ENCODE measurements around the gene MON2. TPM values are rescaled to one million over a fixed set of nuclear protein-coding genes. Genes with fewer than 3 reads are reported as not detected.

Gene MON2
- total RNA-seq = 10 to 100 TPM; 61.2 to 73.2 (median 66.5) TPM
- total RNA-seq (2013) = 79.3 TPM
- 71.4 to 179 (median 123) reads per million in 29 experiments for total RNA-seq

GRCh38 chr12:62466594-62467491 lies at the start of gene MON2:
TSS of gene MON2 (plus strand) at chr12:62466826. CDS start at chr12:62467208, 382 bp downstream.
- no peaks in the 10 kb centered on the region for H3K27me3 Mint-ChIP-seq
- no peaks in the 10 kb centered on the region for H3K9me3 ChIP-seq

GRCh38 chr12:62426089-62426488 lies 40.5 kb upstream of the MON2 start:
- no peak overlapping the region for H3K27ac Mint-ChIP-seq
- Histone ChIP-seq H3K27ac (ENCODE audit: low read length) (no peak overlapping the region), H3K36me3 (ENCODE audit: control insufficient read depth in 2 of 2, extremely low read depth in 1 of 2, insufficient read depth in 1 of 2, low read length in 1 of 2) (no peaks in the 10 kb centered on the region), H3K4me3 (ENCODE audit: control insufficient read depth in 1 of 2, extremely low read depth in 1 of 2, low read length in 1 of 2) (no peak overlapping the region), H3K27me3 (replicated peaks in 1 of 2; ENCODE audit: control insufficient read depth in 2 of 2, extremely low read depth in 1 of 2, insufficient read depth in 2 of 2, low read length in 1 of 2) (peaks cover 0 to 3% of the 10 kb centered on the region in 2 experiments), H3K9me3 (peaks cover 2% of the 10 kb centered on the region), H3K4me1 (ENCODE audit: control insufficient read depth in 1 of 2, extremely low read depth in 1 of 2, insufficient read depth in 2 of 2, low read length in 2 of 2) (no peaks in the 10 kb centered on the region)
- ChIA-PET CTCF (interaction anchor here in 1 of 2 donors (0.5 kb wide), 1 partner anchor 14 kb away, joined by 4 read pairs; no protein-coding TSS in a partner anchor), POLR2A (no interaction called here)
- DNase-seq (no peak), ATAC-seq (replicated peaks in 1 of 4) (no peak)
- WGBS (ENCODE audit: insufficient coverage) = 100% methylated on average over 1 of the region's 3 CpGs
- peaks cover 5 to 6% of the 10 kb centered on the region in 2 donors for H3K27me3 Mint-ChIP-seq
- H3K4me3 Mint-ChIP-seq = no peak overlapping the region
- H3K36me3 Mint-ChIP-seq = peaks cover 3% of the 10 kb centered on the region
- H3K9me3 Mint-ChIP-seq = peaks cover 5 to 41% (median 30%) of the 10 kb centered on the region in 3 donors
- H3K4me1 Mint-ChIP-seq = no peaks in the 10 kb centered on the region

More at GRCh38 chr12:62466594-62467491, at the start of gene MON2:
- peaks cover 5 to 15% (median 6%) of the 10 kb centered on the region in 3 donors for H3K9me3 Mint-ChIP-seq
- CTCF ChIA-PET = interaction anchor here (0.8 to 1.7 kb wide), 5 partner anchors 29 to 330 kb away, joined by 3 to 7 read pairs (median 5); no protein-coding TSS in a partner anchor
- peak; percentile 97 to 99 (median 98) for ATAC-seq (replicated peaks in 1 of 4)
- Histone ChIP-seq H3K36me3 (ENCODE audit: control insufficient read depth in 2 of 2, extremely low read depth in 1 of 2, insufficient read depth in 1 of 2, low read length in 1 of 2) (peaks cover 0 to 2% of the 10 kb centered on the region in 2 donors), H3K27me3 (replicated peaks in 1 of 2; ENCODE audit: control insufficient read depth in 2 of 2, extremely low read depth in 1 of 2, insufficient read depth in 2 of 2, low read length in 1 of 2) (no peaks in the 10 kb centered on the region), H3K4me3 (ENCODE audit: control insufficient read depth in 1 of 2, extremely low read depth in 1 of 2, low read length in 1 of 2) (peak within 1 kb of the TSS; percentile 84 to 99), H3K27ac (ENCODE audit: low read length) (peak within 1 kb of the TSS; percentile 91), H3K4me1 (ENCODE audit: control insufficient read depth in 1 of 2, extremely low read depth in 1 of 2, insufficient read depth in 2 of 2, low read length in 2 of 2) (peaks cover 9 to 12% of the 10 kb centered on the region in 2 experiments)
- H3K27ac Mint-ChIP-seq = peak within 1 kb of the TSS; percentile 92 to 93
- WGBS (ENCODE audit: insufficient coverage) = 1% methylated on average over 61 of the region's 62 CpGs
- no peaks in the 10 kb centered on the region for H3K36me3 Mint-ChIP-seq
- POLR2A ChIA-PET = interaction anchor here (0.6 to 1.6 kb wide), 7 partner anchors 11 to 207 kb away, joined by 3 to 13 read pairs (median 3); partner anchors contain the start of gene USP15 (in 1 of the 2)
- DNase-seq = peak; percentile 68 to 91 (median 81)
- H3K4me3 Mint-ChIP-seq = peak within 1 kb of the TSS; percentile 84 to 93 (median 90)
- H3K4me1 Mint-ChIP-seq = peaks cover 14 to 29% (median 25%) of the 10 kb centered on the region in 3 donors

GRCh38 chr12:62429457-62429856 lies 37.2 kb upstream of the MON2 start:
- POLR2A ChIA-PET = no interaction called here
- Mint-ChIP-seq H3K4me3 (no peak overlapping the region), H3K4me1 (peaks cover 1 to 3% (median 3%) of the 10 kb centered on the region in 3 donors), H3K27ac (no peak overlapping the region), H3K36me3 (no peaks in the 10 kb centered on the region), H3K27me3 (peaks cover 10 to 11% of the 10 kb centered on the region in 2 donors), H3K9me3 (peaks cover 0 to 17% (median 14%) of the 10 kb centered on the region in 3 donors)
- Histone ChIP-seq H3K9me3 (peaks cover 2% of the 10 kb centered on the region), H3K27me3 (replicated peaks in 1 of 2; ENCODE audit: control insufficient read depth in 2 of 2, extremely low read depth in 1 of 2, insufficient read depth in 2 of 2, low read length in 1 of 2) (peaks cover 0 to 7% of the 10 kb centered on the region in 2 experiments), H3K36me3 (ENCODE audit: control insufficient read depth in 2 of 2, extremely low read depth in 1 of 2, insufficient read depth in 1 of 2, low read length in 1 of 2) (no peaks in the 10 kb centered on the region), H3K27ac (ENCODE audit: low read length) (no peak overlapping the region), H3K4me3 (ENCODE audit: control insufficient read depth in 1 of 2, extremely low read depth in 1 of 2, low read length in 1 of 2) (no peak overlapping the region), H3K4me1 (ENCODE audit: control insufficient read depth in 1 of 2, extremely low read depth in 1 of 2, insufficient read depth in 2 of 2, low read length in 2 of 2) (peaks cover 0 to under 1% of the 10 kb centered on the region in 2 experiments)
- CTCF ChIA-PET = no interaction called here
- no peak for ATAC-seq (replicated peaks in 1 of 4)
- no peak for DNase-seq

GRCh38 chr12:62434494-62435302 lies 31.9 kb upstream of the MON2 start:
- 9% methylated on average over 1 of the region's 16 CpGs for WGBS (ENCODE audit: insufficient coverage)
- H3K27ac Mint-ChIP-seq = peak overlapping the region in 1 of 2 donors; percentile 24
- POLR2A ChIA-PET = interaction anchor here in 1 of 2 donors (0.5 kb wide), 1 partner anchor 13 kb away, joined by 3 read pairs; no protein-coding TSS in a partner anchor

GRCh38 chr12:62435303-62436163 lies 31.1 kb upstream of the MON2 start:
- Mint-ChIP-seq H3K27me3 (peaks cover 8 to 31% of the 10 kb centered on the region in 2 donors), H3K4me3 (peak overlapping the region; percentile 74 to 91 (median 76)), H3K36me3 (no peaks in the 10 kb centered on the region), H3K27ac (no peak overlapping the region), H3K4me1 (peaks cover 20 to 23% (median 20%) of the 10 kb centered on the region in 3 donors), H3K9me3 (no peaks in the 10 kb centered on the region)
- Histone ChIP-seq H3K9me3 (no peaks in the 10 kb centered on the region), H3K36me3 (ENCODE audit: control insufficient read depth in 2 of 2, extremely low read depth in 1 of 2, insufficient read depth in 1 of 2, low read length in 1 of 2) (no peaks in the 10 kb centered on the region), H3K4me1 (ENCODE audit: control insufficient read depth in 1 of 2, extremely low read depth in 1 of 2, insufficient read depth in 2 of 2, low read length in 2 of 2) (peaks cover 3 to 19% of the 10 kb centered on the region in 2 experiments), H3K27me3 (replicated peaks in 1 of 2; ENCODE audit: control insufficient read depth in 2 of 2, extremely low read depth in 1 of 2, insufficient read depth in 2 of 2, low read length in 1 of 2) (peaks cover 0 to 28% of the 10 kb centered on the region in 2 experiments), H3K4me3 (ENCODE audit: control insufficient read depth in 1 of 2, extremely low read depth in 1 of 2, low read length in 1 of 2) (peak overlapping the region; percentile 39 to 63), H3K27ac (ENCODE audit: low read length) (no peak overlapping the region)
- 3% methylated on average over 19 of the region's 29 CpGs for WGBS (ENCODE audit: insufficient coverage)
- POLR2A ChIA-PET = interaction anchor here (0.5 to 0.8 kb wide), 2 partner anchors 358 to 1944 kb away, joined by 3 read pairs; no protein-coding TSS in a partner anchor
- peak; percentile 72 to 81 (median 80) for ATAC-seq (replicated peaks in 1 of 4)
- DNase-seq = peak in 33 of 35 experiments; percentile 4 to 50 (median 16)
- CTCF ChIA-PET = interaction anchor here (0.7 to 5.2 kb wide), 12 partner anchors 22 to 377 kb away, joined by 3 to 62 read pairs (median 5); partner anchors contain the start of gene MON2 (in 2 of the 2)

More at GRCh38 chr12:62434494-62435302, 31.9 kb upstream of the MON2 start:
- Mint-ChIP-seq H3K9me3 (no peaks in the 10 kb centered on the region), H3K4me1 (peaks cover 20 to 23% (median 20%) of the 10 kb centered on the region in 3 donors), H3K36me3 (no peaks in the 10 kb centered on the region), H3K4me3 (peak overlapping the region; percentile 74 to 91 (median 76)), H3K27me3 (peaks cover 10 to 32% of the 10 kb centered on the region in 2 donors)
- Histone ChIP-seq H3K4me1 (ENCODE audit: control insufficient read depth in 1 of 2, extremely low read depth in 1 of 2, insufficient read depth in 2 of 2, low read length in 2 of 2) (peaks cover 3 to 19% of the 10 kb centered on the region in 2 experiments), H3K9me3 (no peaks in the 10 kb centered on the region), H3K27me3 (replicated peaks in 1 of 2; ENCODE audit: control insufficient read depth in 2 of 2, extremely low read depth in 1 of 2, insufficient read depth in 2 of 2, low read length in 1 of 2) (peaks cover 0 to 30% of the 10 kb centered on the region in 2 experiments), H3K4me3 (ENCODE audit: control insufficient read depth in 1 of 2, extremely low read depth in 1 of 2, low read length in 1 of 2) (peak overlapping the region; percentile 39 to 63), H3K27ac (ENCODE audit: low read length) (no peak overlapping the region), H3K36me3 (ENCODE audit: control insufficient read depth in 2 of 2, extremely low read depth in 1 of 2, insufficient read depth in 1 of 2, low read length in 1 of 2) (no peaks in the 10 kb centered on the region)
- DNase-seq (peak in 2 of 35 experiments; percentile 2 to 14), ATAC-seq (replicated peaks in 1 of 4) (peak in 2 of 4 experiments; percentile 39 to 42)
- CTCF ChIA-PET = interaction anchor here (0.6 to 5.2 kb wide), 7 partner anchors 23 to 378 kb away, joined by 3 to 62 read pairs (median 5); no protein-coding TSS in a partner anchor
